MM.1S (cell line): ENCODE results near the gene KIAA1549.

Source experiments
- DNase-seq: peaks from one replicate; pipeline ENCODE4 v3.0.0-alpha.2; 2015
- H2AFZ ChIP-seq: fragments of 300-600 bp; sonication (generic); 2 replicates; pipeline ENCODE4 v1.6.0; 2016; ENCODE audit warnings: antibody characterized with exemption, low read length
- H3F3A ChIP-seq: fragments of 300-600 bp; sonication (generic); 2 replicates; pipeline ENCODE4 v1.6.1; 2016; ENCODE audit warnings: mild to moderate bottlenecking, antibody characterized with exemption, low read length, moderate library complexity, mixed read lengths; ENCODE audit not compliant: insufficient read depth
- H3K27ac ChIP-seq: fragments of 300-600 bp; sonication (generic); 2 replicates; pipeline ENCODE4 v1.5.1; 2016; ENCODE audit warnings: mild to moderate bottlenecking, low read length
- H3K27me3 ChIP-seq: fragments of 300-600 bp; sonication (generic); replicated peaks from 2 replicates; pipeline ENCODE4 v1.6.0; 2016; ENCODE audit warnings: low read length; ENCODE audit not compliant: insufficient read depth
- H3K36me3 ChIP-seq: fragments of 300-600 bp; sonication (generic); replicated peaks from 2 replicates; pipeline ENCODE4 v1.6.1; 2016; ENCODE audit warnings: mild to moderate bottlenecking, low read length, mixed read lengths; ENCODE audit not compliant: insufficient read depth
- H3K4me1 ChIP-seq: fragments of 300-600 bp; sonication (generic); 2 replicates; pipeline ENCODE4 v1.6.1; 2016; ENCODE audit warnings: low read length, mixed read lengths
- H3K4me2 ChIP-seq: fragments of 300-600 bp; sonication (generic); 2 replicates; pipeline ENCODE4 v1.6.0; 2016; ENCODE audit warnings: low read depth, low read length
- H3K4me3 ChIP-seq: fragments of 300-600 bp; sonication (generic); 2 replicates; pipeline ENCODE4 v1.5.1; 2016; ENCODE audit warnings: low read length, mixed read lengths
- H3K79me2 ChIP-seq: fragments of 300-600 bp; sonication (generic); 2 replicates; pipeline ENCODE4 v1.6.1; 2016; ENCODE audit warnings: mixed run types, low read length, mixed read lengths
- H3K9ac ChIP-seq: fragments of 300-600 bp; sonication (generic); 2 replicates; pipeline ENCODE4 v1.6.1; 2016; ENCODE audit warnings: low read length, mixed read lengths
- H3K9me2 ChIP-seq: fragments of 300-600 bp; sonication (generic); replicated peaks from 2 replicates; pipeline ENCODE4 v1.6.1; 2016; ENCODE audit warnings: mild to moderate bottlenecking, low read length, mixed read lengths; ENCODE audit not compliant: insufficient read depth
- H3K9me3 ChIP-seq: fragments of 300-600 bp; sonication (generic); replicated peaks from 2 replicates; pipeline ENCODE4 v1.6.1; 2016; ENCODE audit warnings: mild to moderate bottlenecking, low read length, mixed read lengths; ENCODE audit not compliant: insufficient read depth
- H4K20me1 ChIP-seq: fragments of 300-600 bp; sonication (generic); 2 replicates; pipeline ENCODE4 v1.6.1; 2016; ENCODE audit warnings: mild to moderate bottlenecking, low read length, moderate library complexity, mixed read lengths; ENCODE audit not compliant: insufficient read depth
- CTCF ChIP-seq: fragments of 300-600 bp; sonication (generic); IDR thresholded peaks from 2 replicates; pipeline ENCODE4 v1.5.1; 2016; ENCODE audit warnings: antibody characterized with exemption, low read length, mixed read lengths
- EZH2 ChIP-seq: fragments of 300-600 bp; sonication (generic); optimal IDR thresholded peaks from 2 replicates; pipeline ENCODE3; 2017; ENCODE audit warnings: low read depth, mild to moderate bottlenecking, antibody characterized with exemption, low read length, mixed read lengths
- EZH2phosphoT487 ChIP-seq: fragments of 300-600 bp; sonication (generic); IDR thresholded peaks from 2 replicates; pipeline ENCODE4 v1.6.1; 2018; ENCODE audit warnings: antibody characterized with exemption, low read length

KIAA1549 gene

GRCh38 chr7:138917771-138918170, 63.4 kb downstream of the KIAA1549 start:
- no peak overlapping the region for H3K4me3 ChIP-seq
- H3K79me2 ChIP-seq, result no peaks in the 10 kb centered on the region
- no peaks in the 10 kb centered on the region for H3K27me3 ChIP-seq
- H2AFZ ChIP-seq, result no peak overlapping the region
- no peak for TF ChIP-seq EZH2
- no peak for TF ChIP-seq CTCF
- TF ChIP-seq EZH2phosphoT487, result no peak
- no peaks in the 10 kb centered on the region for H3K9me3 ChIP-seq
- H3K9ac ChIP-seq, result no peak overlapping the region
- H3K9me2 ChIP-seq, result no peaks in the 10 kb centered on the region
- no peaks in the 10 kb centered on the region for H3F3A ChIP-seq
- no peak overlapping the region for H3K27ac ChIP-seq
- DNase-seq, result no peak
- H4K20me1 ChIP-seq, result no peaks in the 10 kb centered on the region
- no peaks in the 10 kb centered on the region for H3K4me1 ChIP-seq
- H3K36me3 ChIP-seq, result no peaks in the 10 kb centered on the region
- H3K4me2 ChIP-seq, result no peak overlapping the region

GRCh38 chr7:138916731-138917130, 64.5 kb downstream of the KIAA1549 start:
- no peak for TF ChIP-seq CTCF
- no peak for TF ChIP-seq EZH2phosphoT487
- no peak for TF ChIP-seq EZH2
- Histone ChIP-seq H3K9ac (no peak overlapping the region), H3F3A (no peaks in the 10 kb centered on the region), H3K4me2 (no peak overlapping the region), H3K79me2 (no peaks in the 10 kb centered on the region), H3K27ac (no peak overlapping the region), H2AFZ (no peak overlapping the region), H4K20me1 (no peaks in the 10 kb centered on the region), H3K9me2 (no peaks in the 10 kb centered on the region), H3K4me1 (no peaks in the 10 kb centered on the region), H3K9me3 (no peaks in the 10 kb centered on the region), H3K36me3 (no peaks in the 10 kb centered on the region), H3K4me3 (no peak overlapping the region), H3K27me3 (no peaks in the 10 kb centered on the region)
- no peak for DNase-seq

GRCh38 chr7:138916275-138916674, 64.9 kb downstream of the KIAA1549 start:
- no peak overlapping the region for H3K9ac ChIP-seq
- no peaks in the 10 kb centered on the region for H4K20me1 ChIP-seq
- no peak overlapping the region for H3K4me2 ChIP-seq
- no peaks in the 10 kb centered on the region for H3F3A ChIP-seq
- no peaks in the 10 kb centered on the region for H3K36me3 ChIP-seq
- H3K4me1 ChIP-seq, result no peaks in the 10 kb centered on the region
- DNase-seq, result no peak
- no peaks in the 10 kb centered on the region for H3K27me3 ChIP-seq
- H2AFZ ChIP-seq, result no peak overlapping the region
- H3K79me2 ChIP-seq, result no peaks in the 10 kb centered on the region
- no peak overlapping the region for H3K27ac ChIP-seq
- no peak overlapping the region for H3K4me3 ChIP-seq
- H3K9me3 ChIP-seq, result no peaks in the 10 kb centered on the region
- no peaks in the 10 kb centered on the region for H3K9me2 ChIP-seq
- TF ChIP-seq EZH2phosphoT487 (no peak), CTCF (no peak), EZH2 (no peak)
